Prostate gland (tissue), 2 donors: ENCODE results near the gene LDHD. TPM values are rescaled to one million over a fixed set of nuclear protein-coding genes. Genes with fewer than 3 reads are reported as not detected.

Source experiments
- DNase-seq: peaks from one replicate; pipeline ENCODE4 v3.0.0-alpha.2; 2019; ENCODE audit warnings: low spot score
- H3K27ac ChIP-seq, 2 donors: fragments of 200-600 bp; sonication (generic); 2 replicates each; pipeline ENCODE4 v1.5.1; 2017 to 2019
- H3K27me3 ChIP-seq: fragments of 200-600 bp; sonication (generic); replicated peaks from 2 replicates; pipeline ENCODE4 v1.5.1; 2019; ENCODE audit not compliant: insufficient read depth
- H3K36me3 ChIP-seq, 2 donors: fragments of 200-600 bp; sonication (generic); 1 replicate in 1 of 2; 2 replicates in 1 of 2; pipeline versions ENCODE4 v1.5.1 to v1.8.1; 2017 to 2019
- H3K4me1 ChIP-seq: fragments of 200-600 bp; sonication (generic); replicated peaks from 2 replicates; pipeline ENCODE4 v1.5.1; 2019
- H3K4me3 ChIP-seq, 2 donors: fragments of 200-600 bp; sonication (generic); 2 replicates each; pipeline ENCODE4 v1.5.1; 2017 to 2019
- H3K9me3 ChIP-seq: fragments of 200-600 bp; sonication (generic); 2 replicates; pipeline ENCODE4 v1.5.1; 2017
- POLR2A ChIP-seq: fragments of 450-650 bp; IDR thresholded peaks from one replicate; pipeline ENCODE4 v1.6.1; 2016; ENCODE audit warnings: antibody characterized with exemption, mild to moderate bottlenecking
- POLR2AphosphoS5 ChIP-seq: sonication (generic); formaldehyde crosslinking; IDR thresholded peaks from one replicate; pipeline ENCODE4 v1.6.1; 2017; ENCODE audit warnings: antibody characterized with exemption
- WGBS: methylation state at CpG from one replicate; pipeline ENCODE4 v1.1.5; 2018; 5-methylcytosine and 5-hydroxymethylcytosine counted together
- intact Hi-C: fragments of 100-400 bp; cut with DNase I; formaldehyde crosslinking; loops from one replicate; pipeline ENCODE4 v1.14.2; 2022
- total RNA-seq, 2 donors: library from RNA; depleted of rRNA; stranded (reverse); fragments of >200 nt; gene quantifications; one replicate each; pipeline ENCODE4 v1.1.0, GENCODE V29; 2016
- TF ChIP-seq, protein P1 (sequence below), 4 experiments: fragments of 200-600 bp in 2 of 4; fragments of 450-650 bp in 2 of 4; sonication (generic) in 2 of 4; IDR thresholded peaks; 1 replicate in 3 of 4; 2 replicates in 1 of 4; pipeline ENCODE4 v1.5.1; 2016 to 2019; ENCODE audit warnings: antibody characterized with exemption in 4 of 4, mild to moderate bottlenecking in 2 of 4, moderate library complexity in 2 of 4

LDHD gene
- total RNA-seq, 2 donors from 2014 or later: 26.6 to 55.3 TPM

DNA sequence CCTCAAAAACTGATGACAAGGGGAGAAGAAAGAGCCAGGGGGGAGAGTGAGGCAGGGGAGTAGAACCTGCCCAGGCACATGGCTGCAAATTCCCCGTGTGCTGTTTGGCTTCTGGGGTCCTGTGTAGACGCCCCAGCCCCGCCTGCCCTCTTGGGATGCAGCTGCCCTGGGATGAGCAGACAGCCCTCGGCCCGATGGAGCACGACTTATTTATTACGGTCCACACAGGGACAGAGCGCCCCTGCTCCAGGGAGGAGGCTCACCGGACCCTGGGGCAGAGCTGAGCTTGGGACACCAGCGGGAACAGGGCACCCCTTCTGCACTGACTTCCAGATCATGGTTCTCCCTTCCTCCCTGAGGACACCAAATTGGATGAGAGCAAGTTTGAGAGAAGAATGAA, 9.1 kb downstream of the LDHD start:
- Histone ChIP-seq H3K36me3 (no peaks in the 10 kb centered on the region), H3K27ac (no peak overlapping the region), H3K9me3 (no peaks in the 10 kb centered on the region), H3K4me1 (no peaks in the 10 kb centered on the region), H3K27me3 (no peaks in the 10 kb centered on the region), H3K4me3 (no peak overlapping the region)
- no peak for DNase-seq
- TF ChIP-seq POLR2A: no peak
- TF ChIP-seq POLR2AphosphoS5: no peak
- TF ChIP-seq, protein P1, sequence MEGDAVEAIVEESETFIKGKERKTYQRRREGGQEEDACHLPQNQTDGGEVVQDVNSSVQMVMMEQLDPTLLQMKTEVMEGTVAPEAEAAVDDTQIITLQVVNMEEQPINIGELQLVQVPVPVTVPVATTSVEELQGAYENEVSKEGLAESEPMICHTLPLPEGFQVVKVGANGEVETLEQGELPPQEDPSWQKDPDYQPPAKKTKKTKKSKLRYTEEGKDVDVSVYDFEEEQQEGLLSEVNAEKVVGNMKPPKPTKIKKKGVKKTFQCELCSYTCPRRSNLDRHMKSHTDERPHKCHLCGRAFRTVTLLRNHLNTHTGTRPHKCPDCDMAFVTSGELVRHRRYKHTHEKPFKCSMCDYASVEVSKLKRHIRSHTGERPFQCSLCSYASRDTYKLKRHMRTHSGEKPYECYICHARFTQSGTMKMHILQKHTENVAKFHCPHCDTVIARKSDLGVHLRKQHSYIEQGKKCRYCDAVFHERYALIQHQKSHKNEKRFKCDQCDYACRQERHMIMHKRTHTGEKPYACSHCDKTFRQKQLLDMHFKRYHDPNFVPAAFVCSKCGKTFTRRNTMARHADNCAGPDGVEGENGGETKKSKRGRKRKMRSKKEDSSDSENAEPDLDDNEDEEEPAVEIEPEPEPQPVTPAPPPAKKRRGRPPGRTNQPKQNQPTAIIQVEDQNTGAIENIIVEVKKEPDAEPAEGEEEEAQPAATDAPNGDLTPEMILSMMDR (IDR thresholded peaks at IDR 0.05): no peak
- intact Hi-C loops: loop anchor here (10.0 kb wide), 1 partner anchor 63 kb away; no protein-coding TSS in a partner anchor
- 77% methylated on average over 10 of the region's 10 CpGs for WGBS

- WGBS: 91% methylated on average over 20 of the region's 20 CpGs
- Histone ChIP-seq H3K4me3 (no peak overlapping the region), H3K36me3 (no peaks in the 10 kb centered on the region), H3K27me3 (no peaks in the 10 kb centered on the region), H3K9me3 (no peaks in the 10 kb centered on the region), H3K4me1 (no peaks in the 10 kb centered on the region), H3K27ac (no peak overlapping the region)
- no peak for DNase-seq
- TF ChIP-seq POLR2AphosphoS5 (no peak), POLR2A (no peak)
- TF ChIP-seq, protein P1 (IDR thresholded peaks at IDR 0.05): no peak
- intact Hi-C loops: loop anchor here (10.0 kb wide), 1 partner anchor 62 kb away; no protein-coding TSS in a partner anchor
These were observed 10.0 kb downstream of the LDHD start for GRCh38 chr16:75106351-75107274.

DNA sequence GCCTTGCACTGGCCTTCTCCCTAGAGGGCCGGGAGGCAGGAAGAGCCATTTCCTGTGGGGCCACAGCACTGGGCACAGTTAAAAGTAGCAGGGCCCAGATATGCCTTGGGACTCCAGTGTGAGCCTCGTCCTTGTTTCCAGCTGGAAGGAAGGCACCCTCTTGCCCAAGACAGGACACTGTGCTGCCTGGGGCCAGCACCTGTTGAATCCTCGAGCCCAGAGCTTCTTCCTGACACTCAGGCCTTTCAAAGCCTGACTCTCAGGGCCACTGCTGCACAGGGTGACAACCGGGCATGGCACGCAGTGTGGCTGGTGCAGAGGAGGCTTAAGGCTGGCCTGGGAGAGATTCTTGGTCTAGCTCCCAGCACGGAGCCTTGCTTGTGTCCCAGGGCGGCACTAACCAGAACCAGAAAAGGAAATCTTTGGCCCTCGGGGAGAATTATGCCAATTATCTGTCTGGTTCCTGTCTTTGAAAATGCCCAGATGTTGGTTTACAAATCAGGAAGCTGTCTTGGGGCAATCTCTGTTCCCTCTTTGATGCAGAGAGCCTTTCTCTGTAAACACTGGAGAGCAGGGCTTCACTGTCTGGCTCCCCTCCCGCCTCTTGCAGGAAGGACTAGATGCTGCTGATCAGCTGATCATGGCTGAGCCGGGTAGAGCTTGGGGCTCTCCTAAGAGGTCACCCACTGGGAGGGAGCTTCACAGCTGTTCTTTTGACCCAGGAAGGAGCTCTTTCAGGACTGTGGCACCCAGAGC, 11.1 kb downstream of the LDHD start:
- Histone ChIP-seq H3K27ac (peak overlapping the region in 1 of 2 donors; percentile 32), H3K27me3 (no peaks in the 10 kb centered on the region), H3K9me3 (no peaks in the 10 kb centered on the region), H3K4me1 (no peaks in the 10 kb centered on the region), H3K36me3 (no peaks in the 10 kb centered on the region), H3K4me3 (no peak overlapping the region)
- DNase-seq: no peak
- TF ChIP-seq POLR2A: no peak
- TF ChIP-seq, protein P1 (IDR thresholded peaks at IDR 0.05): no peak
- TF ChIP-seq POLR2AphosphoS5: no peak
- 44% methylated on average over 10 of the region's 10 CpGs for WGBS
- intact Hi-C loops: loop anchor here (10.0 kb wide), 1 partner anchor 61 kb away; no protein-coding TSS in a partner anchor

- no peaks in the 10 kb centered on the region for H3K27me3 ChIP-seq
- intact Hi-C loops: loop anchor here (10.0 kb wide), 1 partner anchor 60 kb away; no protein-coding TSS in a partner anchor
- H3K9me3 ChIP-seq: no peaks in the 10 kb centered on the region
- no peak for DNase-seq
- no peak overlapping the region for H3K27ac ChIP-seq
- H3K36me3 ChIP-seq: no peaks in the 10 kb centered on the region
- no peak overlapping the region for H3K4me3 ChIP-seq
- TF ChIP-seq POLR2A (no peak), POLR2AphosphoS5 (no peak)
- no peaks in the 10 kb centered on the region for H3K4me1 ChIP-seq
- 94% methylated on average over 11 of the region's 11 CpGs for WGBS
These were observed 11.7 kb downstream of the LDHD start for GRCh38 chr16:75104836-75105235.

DNA sequence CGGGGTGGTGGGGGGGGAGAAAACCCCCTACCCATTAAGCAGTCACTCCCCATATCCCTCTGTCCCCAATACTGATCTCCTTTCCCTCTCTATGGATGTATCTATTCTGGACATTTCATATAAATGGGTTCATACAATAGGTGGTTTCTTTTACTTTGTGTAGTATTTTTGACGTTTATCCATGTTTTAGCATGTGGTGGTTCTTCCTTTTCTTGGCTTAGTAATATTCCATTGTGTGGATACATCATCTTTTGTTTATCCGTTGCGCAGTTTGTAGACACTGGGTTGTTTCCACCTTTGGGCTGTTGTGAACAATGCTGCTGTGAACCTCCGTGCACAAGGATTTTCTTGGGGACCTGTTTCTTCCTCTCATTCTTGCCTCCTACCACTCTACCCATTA, 12.6 kb downstream of the LDHD start:
- H3K4me1 ChIP-seq: no peaks in the 10 kb centered on the region
- intact Hi-C loops: loop anchor here (10.0 kb wide), 1 partner anchor 59 kb away; no protein-coding TSS in a partner anchor
- 98% methylated on average over 5 of the region's 5 CpGs for WGBS

More for the DNA sequence above, 12.6 kb downstream of the LDHD start:
- TF ChIP-seq, protein P1 (IDR thresholded peaks at IDR 0.05): no peak
- no peak for TF ChIP-seq POLR2AphosphoS5
- TF ChIP-seq POLR2A: no peak
- no peak overlapping the region for H3K4me3 ChIP-seq
- H3K27me3 ChIP-seq: no peaks in the 10 kb centered on the region
- H3K9me3 ChIP-seq: no peaks in the 10 kb centered on the region
- H3K27ac ChIP-seq: no peak overlapping the region
- no peak for DNase-seq
- H3K36me3 ChIP-seq: no peaks in the 10 kb centered on the region
